Kidney epithelial cell (primary cell): ENCODE data around the gene VPS13A. TPM values are rescaled to one million over a fixed set of nuclear protein-coding genes. Genes with fewer than 3 reads are reported as not detected.
A peak's percentile ranks its signal among the peaks of the same experiment; 100 is the strongest.

Source experiments
- DNase-seq: peaks from one replicate; pipeline ENCODE4 v3.0.0-alpha.2; 2010; ENCODE audit warnings: low read depth
- H3K27me3 ChIP-seq: 2 replicates; pipeline ENCODE4 v1.6.0; 2011; ENCODE audit warnings: low read length; ENCODE audit not compliant: control insufficient read depth, insufficient read depth
- H3K36me3 ChIP-seq: 2 replicates; pipeline ENCODE4 v1.5.1; 2011; ENCODE audit warnings: low read length; ENCODE audit not compliant: control insufficient read depth, insufficient read depth
- H3K4me3 ChIP-seq: 2 replicates; pipeline ENCODE4 v1.5.1; 2011; ENCODE audit warnings: low read depth, mild to moderate bottlenecking, control low read depth, low read length
- CTCF ChIP-seq: IDR thresholded peaks from 2 replicates; pipeline ENCODE4 v1.5.1; 2011; ENCODE audit warnings: mild to moderate bottlenecking, moderate library complexity, low read length, control low read depth, inconsistent platforms; ENCODE audit not compliant: insufficient read depth, poor library complexity, severe bottlenecking
- total RNA-seq: library from RNA; depleted of rRNA; stranded (reverse); fragments of >200 nt; gene quantifications from 2 replicates; pipeline ENCODE4 v1.2.3, GENCODE V29; 2015

VPS13A gene
- total RNA-seq, result 13.8 and 16.3 TPM in 2 replicates

GRCh38 chr9:77177143-77177893 lies at the start of gene VPS13A:
Gene VPS13A, plus strand, starts transcription at chr9:77177534. Its CDS starts 171 bp downstream, at chr9:77177705.
- peak; percentile 65 for DNase-seq
- Histone ChIP-seq H3K4me3 (peak within 1 kb of the TSS; percentile 97), H3K27me3 (no peaks in the 10 kb centered on the region), H3K36me3 (no peaks in the 10 kb centered on the region)
- no peak for TF ChIP-seq CTCF

GRCh38 chr9:77128125-77128789 lies 49.1 kb upstream of the VPS13A start:
- Histone ChIP-seq H3K27me3 (peaks cover 3% of the 10 kb centered on the region), H3K36me3 (no peaks in the 10 kb centered on the region), H3K4me3 (no peak overlapping the region)
- TF ChIP-seq CTCF, result no peak
- DNase-seq, result no peak

GRCh38 chr9:77131399-77131798 lies 45.9 kb upstream of the VPS13A start:
- H3K27me3 ChIP-seq, result peaks cover 3% of the 10 kb centered on the region
- H3K4me3 ChIP-seq, result no peak overlapping the region
- DNase-seq, result no peak
- H3K36me3 ChIP-seq, result no peaks in the 10 kb centered on the region
- no peak for TF ChIP-seq CTCF

- Histone ChIP-seq H3K36me3 (no peaks in the 10 kb centered on the region), H3K4me3 (no peak overlapping the region), H3K27me3 (peaks cover 3% of the 10 kb centered on the region)
- DNase-seq, result no peak
- TF ChIP-seq CTCF, result no peak
These were observed 44.3 kb upstream of the VPS13A start for GRCh38 chr9:77133011-77133410.

- DNase-seq, result no peak
- no peaks in the 10 kb centered on the region for H3K27me3 ChIP-seq
- no peaks in the 10 kb centered on the region for H3K36me3 ChIP-seq
- H3K4me3 ChIP-seq, result no peak overlapping the region
- TF ChIP-seq CTCF, result no peak
These were observed 35.0 kb upstream of the VPS13A start for GRCh38 chr9:77142366-77142765.
